Heart left ventricle (tissue), 13 donors: ENCODE results near the gene MBP.

Source experiments
- POLR2A ChIP-seq, 2 donors: fragments of 450-650 bp; IDR thresholded peaks; one replicate each; pipeline ENCODE4 v1.6.1; 2017; ENCODE audit warnings: antibody characterized with exemption in 2 of 2, mild to moderate bottlenecking in 2 of 2, moderate library complexity in 2 of 2
- TF ChIP-seq, protein P1 (sequence below), 12 donors: fragments of 200-600 bp; sonication (generic) in 4 of 12; IDR thresholded peaks; one replicate each; pipeline versions ENCODE4 v1.5.0 to v1.8.0; 2018 to 2022; ENCODE audit warnings: antibody characterized with exemption in 12 of 12, mild to moderate bottlenecking in 5 of 12
- donor health status: ischemic (EF 13 %, LVEDD 7.1; RV severe dilation, severe dysfunction).
- donor health status: DM: no; HTN: yes; CAD: no.
- donor health status: DM: no; HTN: no; CAD: no.
- donor health status: ischemic (EF 25% LVEDD 6.9; RV normal size, moderate dysfunction).
- donor health status: ischemic (EF 25% LVEDD 5.7; RV mildly dilated, moderate dysfunction).
- donor health status: ischemic (EF 35%, LVEDD 5.7; RV mildly dilated, moderate dysfunction).
- donor health status: nonischemic (EF 11% LVEDD 7.7; RV severe dilation, severe dysfunction).
- donor health status: DM: yes; HTN: yes; CAD: no.
- donor health status: PGD.
- donor health status: ischemic (EF 29% LVEDD 5.4; RV normal size, mild dysfunction).
- donor health status: nonischemic (EF 23%, LVEDD 6.1; RV moderate dilation, normal function).

DNA sequence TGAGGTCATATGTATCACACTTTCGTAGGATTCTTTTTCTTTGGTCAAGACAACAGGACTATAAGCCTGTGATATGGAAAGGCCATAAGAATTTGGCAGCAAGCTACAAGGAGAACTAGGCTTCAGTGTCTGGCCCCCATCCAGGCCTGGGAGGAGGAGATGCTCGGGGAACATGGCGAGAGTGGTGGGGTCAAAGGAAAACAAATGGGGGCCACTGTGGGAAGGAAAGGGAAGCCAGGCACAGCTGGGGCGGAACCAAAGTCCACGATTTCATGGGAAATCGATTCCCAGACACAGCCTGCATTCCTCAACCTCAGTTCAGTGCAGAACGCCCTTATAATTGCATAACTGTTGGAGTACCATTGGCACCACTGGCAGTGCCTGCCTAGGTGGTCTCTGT is 58.2 kb downstream of the MBP start:
- TF ChIP-seq, protein P1, sequence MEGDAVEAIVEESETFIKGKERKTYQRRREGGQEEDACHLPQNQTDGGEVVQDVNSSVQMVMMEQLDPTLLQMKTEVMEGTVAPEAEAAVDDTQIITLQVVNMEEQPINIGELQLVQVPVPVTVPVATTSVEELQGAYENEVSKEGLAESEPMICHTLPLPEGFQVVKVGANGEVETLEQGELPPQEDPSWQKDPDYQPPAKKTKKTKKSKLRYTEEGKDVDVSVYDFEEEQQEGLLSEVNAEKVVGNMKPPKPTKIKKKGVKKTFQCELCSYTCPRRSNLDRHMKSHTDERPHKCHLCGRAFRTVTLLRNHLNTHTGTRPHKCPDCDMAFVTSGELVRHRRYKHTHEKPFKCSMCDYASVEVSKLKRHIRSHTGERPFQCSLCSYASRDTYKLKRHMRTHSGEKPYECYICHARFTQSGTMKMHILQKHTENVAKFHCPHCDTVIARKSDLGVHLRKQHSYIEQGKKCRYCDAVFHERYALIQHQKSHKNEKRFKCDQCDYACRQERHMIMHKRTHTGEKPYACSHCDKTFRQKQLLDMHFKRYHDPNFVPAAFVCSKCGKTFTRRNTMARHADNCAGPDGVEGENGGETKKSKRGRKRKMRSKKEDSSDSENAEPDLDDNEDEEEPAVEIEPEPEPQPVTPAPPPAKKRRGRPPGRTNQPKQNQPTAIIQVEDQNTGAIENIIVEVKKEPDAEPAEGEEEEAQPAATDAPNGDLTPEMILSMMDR (IDR thresholded peaks at IDR 0.05), result no peak
- no peak for TF ChIP-seq POLR2A (IDR thresholded peaks at IDR 0.05)
